Measurements from ENCODE around the gene PPP6C. TPM values are rescaled to one million over a fixed set of nuclear protein-coding genes. Genes with fewer than 3 reads are reported as not detected.

The PPP6C gene
- total RNA-seq, 1 experiment from 2014 or later: 50.8 TPM

DNA sequence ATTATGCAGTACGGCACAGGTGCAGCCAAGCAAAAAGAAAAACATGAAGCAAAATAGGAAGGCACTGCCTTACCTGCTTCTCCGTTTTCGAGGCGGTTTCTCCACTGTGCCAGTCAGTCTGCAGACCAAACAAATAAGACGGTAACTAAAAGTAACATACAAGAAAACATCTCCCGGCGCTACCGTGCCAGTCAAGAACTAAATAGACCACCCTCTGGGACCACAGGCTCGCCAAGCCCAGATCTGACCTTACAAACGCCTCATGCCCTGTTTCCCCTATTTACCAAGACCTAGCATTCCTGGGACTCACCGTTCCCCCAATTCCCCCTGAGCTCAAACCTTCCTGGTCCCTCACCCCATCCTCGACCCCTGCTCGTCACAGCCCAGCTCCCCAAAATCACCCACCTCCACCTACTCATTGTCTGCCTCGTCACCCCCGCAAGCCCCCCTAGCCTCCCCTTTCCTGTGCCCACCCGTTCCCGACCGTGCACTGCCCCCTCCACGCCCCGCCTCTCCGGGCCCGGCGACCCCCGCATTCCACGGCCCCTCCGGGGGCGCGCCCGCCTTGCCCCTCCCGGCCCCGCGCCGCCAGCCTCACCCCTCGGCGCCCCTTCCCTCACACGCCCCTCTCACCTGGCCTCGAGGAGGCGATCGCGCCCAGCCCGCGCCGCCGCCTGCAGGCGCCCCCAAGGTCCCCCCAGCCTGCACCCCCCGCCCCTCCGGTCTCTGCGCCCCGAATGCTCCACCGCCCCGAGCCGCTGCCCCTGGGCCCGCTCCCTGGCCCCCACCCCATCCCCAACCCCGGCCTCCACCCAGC lies 46.8 kb downstream of the PPP6C start:
- peak overlapping the region; percentile 48 for H3K27ac ChIP-seq (ENCODE audit: low read depth, low read length, poor library complexity, severe bottlenecking)

DNA sequence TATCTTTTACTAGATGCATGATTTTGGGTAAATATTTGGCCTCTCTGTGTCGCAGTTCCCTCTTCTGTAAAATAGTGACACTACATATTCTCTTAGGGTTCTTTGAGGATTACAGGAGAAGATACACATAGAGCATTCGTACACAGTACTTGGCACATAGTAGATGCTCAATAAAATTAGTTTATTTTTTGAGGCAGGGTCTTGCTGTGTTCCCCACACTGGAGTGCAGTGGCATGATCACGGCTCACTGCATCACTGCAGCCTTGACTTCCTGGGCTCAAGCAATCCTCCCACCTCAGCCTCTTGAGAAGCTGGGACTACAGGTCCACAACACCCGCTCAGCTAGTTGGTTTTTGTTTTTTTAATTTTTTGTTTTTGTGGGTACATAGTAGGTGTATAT lies 47.9 kb downstream of the PPP6C start:
- H3K27me3 ChIP-seq (replicated peaks; ENCODE audit: insufficient read depth, low read depth, low read length, poor library complexity): no peaks in the 10 kb centered on the region
- H3K9me3 ChIP-seq (ENCODE audit: low read depth, low read length, poor library complexity, severe bottlenecking): no peaks in the 10 kb centered on the region
- H3K36me3 ChIP-seq (ENCODE audit: insufficient read depth, low read length, poor library complexity, severe bottlenecking): peaks cover 5% of the 10 kb centered on the region
- no peak for DNase-seq (ENCODE audit: low spot score)
- ChIA-PET POLR2A (ENCODE audit: low non-redundant PET) (no interaction called here), CTCF (no interaction called here)
- no peak overlapping the region for H3K27ac ChIP-seq (ENCODE audit: low read depth, low read length, poor library complexity, severe bottlenecking)
- BruUV-seq (replicated peaks): TSS peak; percentile 43
- no peak for TF ChIP-seq EZH2 (IDR thresholded peaks at IDR 0.05; ENCODE audit: borderline replicate concordance, low read depth, low read length, poor library complexity, severe bottlenecking)
- TF ChIP-seq, protein P1, sequence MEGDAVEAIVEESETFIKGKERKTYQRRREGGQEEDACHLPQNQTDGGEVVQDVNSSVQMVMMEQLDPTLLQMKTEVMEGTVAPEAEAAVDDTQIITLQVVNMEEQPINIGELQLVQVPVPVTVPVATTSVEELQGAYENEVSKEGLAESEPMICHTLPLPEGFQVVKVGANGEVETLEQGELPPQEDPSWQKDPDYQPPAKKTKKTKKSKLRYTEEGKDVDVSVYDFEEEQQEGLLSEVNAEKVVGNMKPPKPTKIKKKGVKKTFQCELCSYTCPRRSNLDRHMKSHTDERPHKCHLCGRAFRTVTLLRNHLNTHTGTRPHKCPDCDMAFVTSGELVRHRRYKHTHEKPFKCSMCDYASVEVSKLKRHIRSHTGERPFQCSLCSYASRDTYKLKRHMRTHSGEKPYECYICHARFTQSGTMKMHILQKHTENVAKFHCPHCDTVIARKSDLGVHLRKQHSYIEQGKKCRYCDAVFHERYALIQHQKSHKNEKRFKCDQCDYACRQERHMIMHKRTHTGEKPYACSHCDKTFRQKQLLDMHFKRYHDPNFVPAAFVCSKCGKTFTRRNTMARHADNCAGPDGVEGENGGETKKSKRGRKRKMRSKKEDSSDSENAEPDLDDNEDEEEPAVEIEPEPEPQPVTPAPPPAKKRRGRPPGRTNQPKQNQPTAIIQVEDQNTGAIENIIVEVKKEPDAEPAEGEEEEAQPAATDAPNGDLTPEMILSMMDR (conservative IDR thresholded peaks at IDR 0.05; ENCODE audit: low read depth, low read length): no peak
- intact Hi-C loops (cut with micrococcal nuclease; ENCODE audit: unreplicated experiment): loop anchor here (2.0 to 10.0 kb wide), 3 partner anchors 47 to 369 kb away; partner anchors contain the start of genes NR6A1, PPP6C and WDR38
- no peaks in the 10 kb centered on the region for H3K4me1 ChIP-seq (ENCODE audit: insufficient read depth, low read length, poor library complexity, severe bottlenecking)
- H3K4me3 ChIP-seq (ENCODE audit: low read depth, low read length, poor library complexity, severe bottlenecking): no peak overlapping the region

More for the DNA sequence above, 46.8 kb downstream of the PPP6C start:
- DNase-seq (ENCODE audit: low spot score): peak; percentile 18
- ChIA-PET CTCF (interaction anchor here (0.6 to 0.9 kb wide), 3 partner anchors 133 to 1441 kb away, joined by 4 read pairs; no protein-coding TSS in a partner anchor), POLR2A (ENCODE audit: low non-redundant PET) (no interaction called here)
- no TSS peak for BruUV-seq (replicated peaks)
- Histone ChIP-seq H3K36me3 (ENCODE audit: insufficient read depth, low read length, poor library complexity, severe bottlenecking) (peaks cover 5% of the 10 kb centered on the region), H3K4me3 (ENCODE audit: low read depth, low read length, poor library complexity, severe bottlenecking) (peak overlapping the region; percentile 64), H3K27me3 (replicated peaks; ENCODE audit: insufficient read depth, low read depth, low read length, poor library complexity) (no peaks in the 10 kb centered on the region), H3K4me1 (ENCODE audit: insufficient read depth, low read length, poor library complexity, severe bottlenecking) (no peaks in the 10 kb centered on the region), H3K9me3 (ENCODE audit: low read depth, low read length, poor library complexity, severe bottlenecking) (no peaks in the 10 kb centered on the region)
- TF ChIP-seq, protein P1 (conservative IDR thresholded peaks at IDR 0.05; ENCODE audit: low read depth, low read length): no peak
- no peak for TF ChIP-seq EZH2 (IDR thresholded peaks at IDR 0.05; ENCODE audit: borderline replicate concordance, low read depth, low read length, poor library complexity, severe bottlenecking)
- intact Hi-C loops (cut with micrococcal nuclease; ENCODE audit: unreplicated experiment): loop anchor here (1.0 to 10.0 kb wide), 4 partner anchors 46 to 370 kb away; partner anchors contain the start of genes GOLGA1, NR6A1, PPP6C and WDR38

DNA sequence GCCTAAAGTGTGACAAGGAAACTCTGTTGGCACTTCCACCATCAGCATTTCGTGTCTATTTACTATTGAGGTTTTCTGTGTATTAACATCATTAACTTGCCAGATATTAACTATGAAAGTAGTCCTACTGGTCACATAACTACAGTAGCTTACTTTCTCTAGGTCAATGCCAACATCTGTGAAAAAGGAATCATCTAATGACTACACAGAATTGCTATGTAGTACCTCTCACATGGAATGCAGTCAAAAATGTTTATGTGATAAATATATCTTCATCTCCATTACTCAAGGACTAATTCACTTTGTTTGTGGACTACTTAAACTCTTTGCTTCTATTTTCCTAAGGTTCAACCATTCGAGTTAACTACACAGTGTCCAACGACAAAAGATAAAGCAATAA lies 48.4 kb downstream of the PPP6C start:
- no peaks in the 10 kb centered on the region for H3K27me3 ChIP-seq (replicated peaks; ENCODE audit: insufficient read depth, low read depth, low read length, poor library complexity)
- intact Hi-C loops (cut with micrococcal nuclease; ENCODE audit: unreplicated experiment): loop anchor here (5.0 to 10.0 kb wide), 2 partner anchors 286 to 369 kb away; partner anchors contain the start of genes NR6A1 and WDR38
- no peak for DNase-seq (ENCODE audit: low spot score)
- no peak overlapping the region for H3K27ac ChIP-seq (ENCODE audit: low read depth, low read length, poor library complexity, severe bottlenecking)
- H3K36me3 ChIP-seq (ENCODE audit: insufficient read depth, low read length, poor library complexity, severe bottlenecking): peaks cover 5% of the 10 kb centered on the region
- ChIA-PET POLR2A (ENCODE audit: low non-redundant PET) (no interaction called here), CTCF (no interaction called here)
- TF ChIP-seq, protein P1 (conservative IDR thresholded peaks at IDR 0.05; ENCODE audit: low read depth, low read length): no peak
- no peak for TF ChIP-seq EZH2 (IDR thresholded peaks at IDR 0.05; ENCODE audit: borderline replicate concordance, low read depth, low read length, poor library complexity, severe bottlenecking)
- no TSS peak for BruUV-seq (replicated peaks)
- H3K9me3 ChIP-seq (ENCODE audit: low read depth, low read length, poor library complexity, severe bottlenecking): no peaks in the 10 kb centered on the region
- no peak overlapping the region for H3K4me3 ChIP-seq (ENCODE audit: low read depth, low read length, poor library complexity, severe bottlenecking)
- H3K4me1 ChIP-seq (ENCODE audit: insufficient read depth, low read length, poor library complexity, severe bottlenecking): no peaks in the 10 kb centered on the region

All from A673 (cell line).